Heart left ventricle (tissue), 16 donors: ENCODE measurements around the gene DOCK9. TPM values are rescaled to one million over a fixed set of nuclear protein-coding genes. Genes with fewer than 3 reads are reported as not detected.

Source experiments
- ATAC-seq, 4 donors: fragments of 200-7000 bp; cut with Tn5 transposase; one replicate each; pipeline ENCODE4 v1.9.1; 2020 to 2022; ENCODE audit warnings: moderate library complexity in 4 of 4, mild to moderate bottlenecking in 3 of 4, moderate number of reproducible peaks in 1 of 4
- DNase-seq, 5 donors: peaks; one replicate each; pipeline ENCODE4 v3.0.0-alpha.2; 2020
- H3K27ac ChIP-seq, 12 donors: fragments of 200-600 bp; sonication (generic) in 4 of 12; one replicate each; pipeline versions ENCODE4 v1.5.0 to v1.8.0; 2016 to 2022; ENCODE audit warnings: mild to moderate bottlenecking in 2 of 12
- H3K27me3 ChIP-seq, 9 donors: fragments of 200-600 bp; sonication (generic) in 2 of 9; one replicate each; pipeline versions ENCODE4 v1.5.1 to v1.8.0; 2016 to 2022; ENCODE audit warnings: mild to moderate bottlenecking in 3 of 9
- H3K36me3 ChIP-seq, 9 donors: fragments of 200-600 bp; sonication (generic) in 2 of 9; one replicate each; pipeline versions ENCODE4 v1.5.0 to v1.8.0; 2018 to 2022; ENCODE audit warnings: mild to moderate bottlenecking in 2 of 9
- H3K4me1 ChIP-seq, 12 donors: fragments of 200-600 bp; sonication (generic) in 4 of 12; one replicate each; pipeline versions ENCODE4 v1.5.0 to v1.8.0; 2016 to 2022; ENCODE audit warnings: mild to moderate bottlenecking in 3 of 12
- H3K4me3 ChIP-seq, 12 donors: fragments of 200-600 bp; sonication (generic) in 4 of 12; one replicate each; pipeline versions ENCODE4 v1.5.0 to v1.8.0; 2017 to 2022; ENCODE audit warnings: mild to moderate bottlenecking in 9 of 12, moderate library complexity in 4 of 12
- H3K9me3 ChIP-seq, 12 donors: fragments of 200-600 bp; sonication (generic) in 4 of 12; one replicate each; pipeline versions ENCODE4 v1.5.0 to v1.8.0; 2016 to 2022; ENCODE audit warnings: mild to moderate bottlenecking in 1 of 12
- POLR2A ChIP-seq, 2 donors: fragments of 450-650 bp; IDR thresholded peaks; one replicate each; pipeline ENCODE4 v1.6.1; 2017; ENCODE audit warnings: antibody characterized with exemption in 2 of 2, mild to moderate bottlenecking in 2 of 2, moderate library complexity in 2 of 2
- WGBS, 4 donors: extraction: QIAGEN DNeasy Blood & Tissue Kit in 2 of 4; methylation state at CpG; one replicate each; pipeline versions ENCODE4 v1.1.5 to v1.1.7; 2013 to 2018; 5-methylcytosine and 5-hydroxymethylcytosine counted together
- intact Hi-C, 10 donors: fragments of 100-400 bp; cut with DNase I; formaldehyde crosslinking; loops; one replicate each; pipeline versions ENCODE4 v1.11.1 to v1.14.2; 2022
- polyA plus RNA-seq, 2 donors: library from polyadenylated mRNA; stranded (reverse); fragments of 200-250 nt; gene quantifications; one replicate each; pipeline ENCODE4 v1.2.3, GENCODE V29; 2013
- total RNA-seq, 9 donors: library from RNA; depleted of rRNA in 2 of 9; stranded (reverse); fragments of >200 nt in 2 of 9; fragmentation: NEBNext Ultra II Directional in 3 of 9; extraction: Animal tissue kit (Norgen Biotek cat#: 25700) in 3 of 9; gene quantifications; one replicate each; pipeline versions ENCODE4 v1.1.0 to v1.2.4, GENCODE V29; 2016 to 2023
- TF ChIP-seq, protein P1 (sequence below), 12 donors: fragments of 200-600 bp; sonication (generic) in 4 of 12; IDR thresholded peaks; one replicate each; pipeline versions ENCODE4 v1.5.0 to v1.8.0; 2018 to 2022; ENCODE audit warnings: antibody characterized with exemption in 12 of 12, mild to moderate bottlenecking in 5 of 12
- donor health status: ischemic (EF 13 %, LVEDD 7.1; RV severe dilation, severe dysfunction).
- donor health status: healthy with polysubstance abuse.
- donor health status: DM: no; HTN: yes; CAD: no.
- donor health status: DM: no; HTN: no; CAD: no.
- donor health status: ischemic (EF 25% LVEDD 6.9; RV normal size, moderate dysfunction).
- donor health status: ischemic (EF 25% LVEDD 5.7; RV mildly dilated, moderate dysfunction).
- donor health status: healthy.
- donor health status: DM: yes; HTN: yes; CAD: no.
- donor health status: ischemic (EF 35%, LVEDD 5.7; RV mildly dilated, moderate dysfunction).
- donor health status: nonischemic (EF 11% LVEDD 7.7; RV severe dilation, severe dysfunction).
- donor health status: DM: yes; HTN: yes; CAD: no.
- donor health status: PGD.
- donor health status: ischemic (EF 29% LVEDD 5.4; RV normal size, mild dysfunction).
- donor health status: nonischemic (EF 23%, LVEDD 6.1; RV moderate dilation, normal function).

The DOCK9 gene
- total and polyA plus RNA-seq, 11 donors: 21.4 to 128 (median 45.2) TPM

DNA sequence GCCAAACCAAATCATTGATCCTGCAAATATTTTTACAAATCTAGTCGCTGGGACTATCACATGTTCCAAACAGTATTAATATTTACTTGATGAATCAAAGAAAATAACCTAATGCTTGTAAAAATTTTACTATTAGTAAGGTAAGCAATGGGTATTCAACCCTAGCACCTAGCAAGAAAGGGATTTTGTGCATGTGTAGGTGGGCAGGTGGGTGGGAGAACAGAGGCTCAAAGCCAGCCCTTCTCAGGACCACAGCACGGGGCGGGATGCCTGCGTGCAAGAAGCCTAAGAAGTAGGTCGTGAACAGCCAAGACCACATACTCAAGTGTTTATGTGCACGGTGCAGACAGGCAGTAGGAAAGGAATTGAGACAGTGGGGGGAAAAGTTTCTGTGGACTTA lies 26.6 kb downstream of the DOCK9 start:
- intact Hi-C loops: no loop called here
- Histone ChIP-seq H3K36me3 (peaks cover 0 to 14% (median 0%) of the 10 kb centered on the region in 9 donors), H3K27me3 (no peaks in the 10 kb centered on the region), H3K4me1 (peaks cover 0 to 32% (median 11%) of the 10 kb centered on the region in 12 donors), H3K27ac (no peak overlapping the region), H3K4me3 (no peak overlapping the region), H3K9me3 (no peaks in the 10 kb centered on the region)
- TF ChIP-seq, protein P1, sequence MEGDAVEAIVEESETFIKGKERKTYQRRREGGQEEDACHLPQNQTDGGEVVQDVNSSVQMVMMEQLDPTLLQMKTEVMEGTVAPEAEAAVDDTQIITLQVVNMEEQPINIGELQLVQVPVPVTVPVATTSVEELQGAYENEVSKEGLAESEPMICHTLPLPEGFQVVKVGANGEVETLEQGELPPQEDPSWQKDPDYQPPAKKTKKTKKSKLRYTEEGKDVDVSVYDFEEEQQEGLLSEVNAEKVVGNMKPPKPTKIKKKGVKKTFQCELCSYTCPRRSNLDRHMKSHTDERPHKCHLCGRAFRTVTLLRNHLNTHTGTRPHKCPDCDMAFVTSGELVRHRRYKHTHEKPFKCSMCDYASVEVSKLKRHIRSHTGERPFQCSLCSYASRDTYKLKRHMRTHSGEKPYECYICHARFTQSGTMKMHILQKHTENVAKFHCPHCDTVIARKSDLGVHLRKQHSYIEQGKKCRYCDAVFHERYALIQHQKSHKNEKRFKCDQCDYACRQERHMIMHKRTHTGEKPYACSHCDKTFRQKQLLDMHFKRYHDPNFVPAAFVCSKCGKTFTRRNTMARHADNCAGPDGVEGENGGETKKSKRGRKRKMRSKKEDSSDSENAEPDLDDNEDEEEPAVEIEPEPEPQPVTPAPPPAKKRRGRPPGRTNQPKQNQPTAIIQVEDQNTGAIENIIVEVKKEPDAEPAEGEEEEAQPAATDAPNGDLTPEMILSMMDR (IDR thresholded peaks at IDR 0.05): no peak
- TF ChIP-seq POLR2A (IDR thresholded peaks at IDR 0.05): no peak
- ATAC-seq: no peak
- WGBS, 4 donors: 92 to 97% (median 92%) methylated on average over 6 of the region's 6 CpGs
- DNase-seq: no peak

GRCh38 chr13:98950705-98951104 lies 27.2 kb downstream of the DOCK9 start:
- no peak overlapping the region for H3K4me3 ChIP-seq
- TF ChIP-seq POLR2A (IDR thresholded peaks at IDR 0.05): no peak
- TF ChIP-seq, protein P1 (IDR thresholded peaks at IDR 0.05): no peak
- ATAC-seq (no peak), DNase-seq (no peak)
- H3K27me3 ChIP-seq: no peaks in the 10 kb centered on the region
- H3K27ac ChIP-seq: no peak overlapping the region
- no peaks in the 10 kb centered on the region for H3K9me3 ChIP-seq
- peaks cover 0 to 37% (median 14%) of the 10 kb centered on the region in 12 donors for H3K4me1 ChIP-seq
- intact Hi-C loops: no loop called here
- H3K36me3 ChIP-seq: peaks cover 0 to 14% (median 0%) of the 10 kb centered on the region in 9 donors
- WGBS, 4 donors: 86 to 93% (median 90%) methylated on average over 7 of the region's 7 CpGs

DNA sequence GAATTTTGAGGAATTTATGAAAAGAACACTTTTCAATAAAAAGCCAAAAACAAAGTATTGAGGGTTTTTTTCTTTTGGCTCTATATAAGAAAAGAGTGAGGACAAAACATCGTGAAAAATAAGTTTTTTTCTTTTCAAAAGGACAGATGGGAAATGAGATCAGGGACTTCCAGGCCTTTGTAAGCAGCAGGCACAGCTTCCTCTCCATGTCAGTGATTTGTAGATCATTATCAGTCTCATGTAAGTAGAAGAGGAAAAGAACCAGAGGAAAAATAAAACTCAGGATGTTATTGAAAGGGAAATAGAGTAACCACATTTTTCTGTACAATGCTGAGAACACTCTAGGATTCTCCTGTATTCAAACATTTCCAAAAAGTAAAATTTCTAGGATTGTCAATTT lies 29.9 kb downstream of the DOCK9 start:
- no peaks in the 10 kb centered on the region for H3K27me3 ChIP-seq
- 30 to 49% (median 35%) methylated on average over 1 of the region's 1 CpG for WGBS, 4 donors
- H3K9me3 ChIP-seq: no peaks in the 10 kb centered on the region
- H3K36me3 ChIP-seq: no peaks in the 10 kb centered on the region
- no peak overlapping the region for H3K4me3 ChIP-seq
- ATAC-seq (peak in 2 of 4 donors; percentile 58 to 79), DNase-seq (no peak)
- peak overlapping the region; percentile 11 to 77 (median 55) for H3K27ac ChIP-seq
- intact Hi-C loops: no loop called here
- TF ChIP-seq, protein P1 (IDR thresholded peaks at IDR 0.05): no peak
- no peak for TF ChIP-seq POLR2A (IDR thresholded peaks at IDR 0.05)
- peaks cover 0 to 53% (median 14%) of the 10 kb centered on the region in 12 donors for H3K4me1 ChIP-seq

GRCh38 chr13:98945863-98946605 lies 31.8 kb downstream of the DOCK9 start:
- no peak for ATAC-seq
- Histone ChIP-seq H3K27ac (peak overlapping the region in 6 of 12 donors; percentile 10 to 76 (median 56)), H3K4me3 (no peak overlapping the region), H3K27me3 (no peaks in the 10 kb centered on the region), H3K9me3 (no peaks in the 10 kb centered on the region), H3K36me3 (no peaks in the 10 kb centered on the region), H3K4me1 (peaks cover 0 to 63% (median 21%) of the 10 kb centered on the region in 12 donors)
- 89 to 92% (median 91%) methylated on average over 9 of the region's 9 CpGs for WGBS, 4 donors
- no peak for DNase-seq
- intact Hi-C loops: no loop called here
- TF ChIP-seq, protein P1 (IDR thresholded peaks at IDR 0.05): no peak
- TF ChIP-seq POLR2A (IDR thresholded peaks at IDR 0.05): no peak
